Sigmoid colon (tissue), 7 donors: Measurements from ENCODE around the gene MAIP1. TPM values are rescaled to one million over a fixed set of nuclear protein-coding genes. Genes with fewer than 3 reads are reported as not detected.

Experiments used
- DNase-seq: peaks from one replicate; pipeline ENCODE4 v3.0.0-alpha.2; 2019
- H3K27ac ChIP-seq, 4 donors: fragments of 200-600 bp; sonication (generic); one replicate each; pipeline ENCODE4 v1.5.1; 2016 to 2019; ENCODE audit warnings: mild to moderate bottlenecking in 1 of 4
- H3K27me3 ChIP-seq, 3 donors: fragments of 200-600 bp; sonication (generic); one replicate each; pipeline ENCODE4 v1.5.1; 2019; ENCODE audit warnings: mild to moderate bottlenecking in 1 of 3
- H3K36me3 ChIP-seq, 4 donors: fragments of 200-600 bp; sonication (generic); one replicate each; pipeline ENCODE4 v1.5.1; 2016 to 2019
- H3K4me1 ChIP-seq, 4 donors: fragments of 200-600 bp; sonication (generic); one replicate each; pipeline ENCODE4 v1.5.1; 2017 to 2019
- H3K4me3 ChIP-seq, 4 donors: fragments of 200-600 bp; sonication (generic); one replicate each; pipeline ENCODE4 v1.5.1; 2017 to 2019; ENCODE audit warnings: mild to moderate bottlenecking in 2 of 4, moderate library complexity in 1 of 4
- H3K9me3 ChIP-seq, 4 donors: fragments of 200-600 bp in 3 of 4; sonication (generic) in 3 of 4; one replicate each; pipeline versions ENCODE4 v1.5.1 to v1.6.1; 2013 to 2019
- EP300 ChIP-seq, 4 donors: sonication (generic); formaldehyde crosslinking; IDR thresholded peaks; one replicate each; pipeline ENCODE4 v1.6.1; 2017; ENCODE audit warnings: antibody characterized with exemption in 4 of 4
- POLR2A ChIP-seq, 2 donors: fragments of 450-650 bp; IDR thresholded peaks; one replicate each; pipeline ENCODE4 v1.6.1; 2016; ENCODE audit warnings: antibody characterized with exemption in 2 of 2, mild to moderate bottlenecking in 2 of 2, moderate library complexity in 2 of 2
- POLR2AphosphoS5 ChIP-seq, 4 donors: sonication (generic); formaldehyde crosslinking; IDR thresholded peaks; one replicate each; pipeline ENCODE4 v1.6.1; 2017; ENCODE audit warnings: antibody characterized with exemption in 4 of 4
- WGBS, 2 donors: extraction: QIAGEN DNeasy Blood & Tissue Kit; methylation state at CpG; one replicate each; pipeline ENCODE4 v1.1.7; 2013; 5-methylcytosine and 5-hydroxymethylcytosine counted together
- intact Hi-C: fragments of 100-400 bp; cut with DNase I; formaldehyde crosslinking; loops from one replicate; pipeline ENCODE4 v1.15.1; 2023
- polyA plus RNA-seq, 3 donors: library from polyadenylated mRNA; stranded (reverse); fragments of 200-250 nt; gene quantifications; one replicate each; pipeline ENCODE4 v1.2.3, GENCODE V29; 2013
- total RNA-seq, 4 donors: library from RNA; depleted of rRNA; stranded (reverse); fragments of >200 nt; gene quantifications; one replicate each; pipeline ENCODE4 v1.1.0, GENCODE V29; 2016
- TF ChIP-seq, protein P1 (sequence below), 4 experiments: fragments of 450-650 bp in 3 of 4; fragments of 200-600 bp in 1 of 4; IDR thresholded peaks; one replicate each; pipeline ENCODE4 v1.5.1; 2016 to 2019; ENCODE audit warnings: antibody characterized with exemption in 4 of 4, mild to moderate bottlenecking in 3 of 4, moderate library complexity in 2 of 4
- donor health status: healthy with polysubstance abuse.
- donor health status: Bipolar disorder and iron deficiency.
- donor health status: healthy.

MAIP1 gene
- total and polyA plus RNA-seq, 7 donors, result 13.3 to 54.1 (median 20.3) TPM

DNA sequence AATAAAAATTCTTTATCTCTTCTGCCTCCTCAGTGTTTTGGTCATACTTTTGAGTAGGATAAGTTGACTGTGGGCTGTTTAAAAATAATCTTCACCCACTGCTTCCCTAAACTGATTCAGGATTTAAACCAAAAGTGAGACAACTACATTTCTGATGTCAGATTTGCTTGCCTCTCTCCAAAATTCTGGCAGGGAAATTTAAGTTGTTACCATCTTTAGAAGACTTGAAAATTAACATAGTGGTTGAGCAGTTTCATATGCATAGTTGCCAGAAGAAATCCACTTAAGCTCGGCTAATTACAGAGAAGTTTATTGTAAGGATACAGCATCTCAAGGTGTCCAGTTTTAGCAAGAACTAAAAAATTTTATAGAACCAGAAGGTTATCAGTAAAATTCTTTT is 57.0 kb downstream of the MAIP1 start:
- Histone ChIP-seq H3K4me1 (no peaks in the 10 kb centered on the region), H3K36me3 (no peaks in the 10 kb centered on the region), H3K4me3 (no peak overlapping the region), H3K27me3 (no peaks in the 10 kb centered on the region), H3K9me3 (peaks cover 0 to 2% (median 0%) of the 10 kb centered on the region in 4 donors), H3K27ac (no peak overlapping the region)
- no peak for DNase-seq
- intact Hi-C loops, result no loop called here
- 90 to 93% methylated on average over 1 of the region's 1 CpG for WGBS, 2 donors
- no peak for TF ChIP-seq POLR2AphosphoS5 (IDR thresholded peaks at IDR 0.05)
- TF ChIP-seq, protein P1, sequence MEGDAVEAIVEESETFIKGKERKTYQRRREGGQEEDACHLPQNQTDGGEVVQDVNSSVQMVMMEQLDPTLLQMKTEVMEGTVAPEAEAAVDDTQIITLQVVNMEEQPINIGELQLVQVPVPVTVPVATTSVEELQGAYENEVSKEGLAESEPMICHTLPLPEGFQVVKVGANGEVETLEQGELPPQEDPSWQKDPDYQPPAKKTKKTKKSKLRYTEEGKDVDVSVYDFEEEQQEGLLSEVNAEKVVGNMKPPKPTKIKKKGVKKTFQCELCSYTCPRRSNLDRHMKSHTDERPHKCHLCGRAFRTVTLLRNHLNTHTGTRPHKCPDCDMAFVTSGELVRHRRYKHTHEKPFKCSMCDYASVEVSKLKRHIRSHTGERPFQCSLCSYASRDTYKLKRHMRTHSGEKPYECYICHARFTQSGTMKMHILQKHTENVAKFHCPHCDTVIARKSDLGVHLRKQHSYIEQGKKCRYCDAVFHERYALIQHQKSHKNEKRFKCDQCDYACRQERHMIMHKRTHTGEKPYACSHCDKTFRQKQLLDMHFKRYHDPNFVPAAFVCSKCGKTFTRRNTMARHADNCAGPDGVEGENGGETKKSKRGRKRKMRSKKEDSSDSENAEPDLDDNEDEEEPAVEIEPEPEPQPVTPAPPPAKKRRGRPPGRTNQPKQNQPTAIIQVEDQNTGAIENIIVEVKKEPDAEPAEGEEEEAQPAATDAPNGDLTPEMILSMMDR (IDR thresholded peaks at IDR 0.05), result no peak
- no peak for TF ChIP-seq POLR2A (IDR thresholded peaks at IDR 0.05)
- no peak for TF ChIP-seq EP300 (IDR thresholded peaks at IDR 0.05)

Other genes starting within 250 kb of the MAIP1 start
- gene FTCDNL1, start 104.4 kb upstream of the MAIP1 start, total RNA-seq, result 1 to 10 TPM; 1.7 to 5.0 (median 3.2) TPM
- 1 to 10 TPM in 2 of 3 donors, not detected in 1; 1.1 to 1.2 TPM for gene FTCDNL1, start 104.4 kb upstream of the MAIP1 start, polyA plus RNA-seq
- gene C2orf69, start 44.3 kb upstream of the MAIP1 start, total RNA-seq, result 10 to 100 TPM in 3 of 4 donors, 1 to 10 TPM in 1; 9.6 to 13.6 (median 10.7) TPM
- gene C2orf69, start 44.3 kb upstream of the MAIP1 start, polyA plus RNA-seq, result 10 to 100 TPM in 2 of 3 donors, 1 to 10 TPM in 1; 7.2 to 12.5 (median 11.4) TPM
- gene TYW5, start 91 bp upstream of the MAIP1 start, total RNA-seq, result 1 to 10 TPM; 6.1 to 8.0 (median 6.6) TPM
- gene TYW5, start 91 bp upstream of the MAIP1 start, polyA plus RNA-seq, result 1 to 10 TPM; 2.4 to 4.6 (median 4.2) TPM